Middle frontal gyrus (tissue), 1 donor: Measurements from ENCODE around the gene MRFAP1L1.
A peak's percentile ranks its signal among the peaks of the same experiment; 100 is the strongest.

ENCODE experiments used
- DNase-seq: peaks from one replicate; pipeline ENCODE4 v3.0.0-alpha.2; 2015; ENCODE audit warnings: low spot score; ENCODE audit errors: extremely low spot score

The MRFAP1L1 gene

GRCh38 chr4:6716958-6717655, 7.4 kb upstream of the MRFAP1L1 start:
- DNase-seq = no peak

GRCh38 chr4:6716018-6716911, 6.6 kb upstream of the MRFAP1L1 start, which contains the start of gene BLOC1S4:
Gene BLOC1S4 (plus strand): TSS chr4:6716174. CDS start chr4:6716210, 36 bp downstream.
- peak; percentile 88 for DNase-seq

- no peak for DNase-seq
These were observed 6.0 kb upstream of the MRFAP1L1 start for GRCh38 chr4:6715704-6716017.

- DNase-seq = no peak
These were observed 5.3 kb upstream of the MRFAP1L1 start for GRCh38 chr4:6714954-6715353.

- no peak for DNase-seq
These were observed 1.3 kb upstream of the MRFAP1L1 start for GRCh38 chr4:6710996-6711395.

GRCh38 chr4:6710282-6710681, 617 bp upstream of the MRFAP1L1 start:
- no peak for DNase-seq

GRCh38 chr4:6706173-6706572, 3.5 kb downstream of the MRFAP1L1 start:
- DNase-seq = no peak

- no peak for DNase-seq
These were observed 4.0 kb downstream of the MRFAP1L1 start for GRCh38 chr4:6705646-6706045.

- DNase-seq = no peak
These were observed 5.9 kb downstream of the MRFAP1L1 start for GRCh38 chr4:6703786-6704185.

GRCh38 chr4:6702761-6703160, 6.9 kb downstream of the MRFAP1L1 start:
- no peak for DNase-seq

GRCh38 chr4:6701371-6701770, 8.3 kb downstream of the MRFAP1L1 start:
- no peak for DNase-seq

- DNase-seq = no peak
These were observed 9.8 kb downstream of the MRFAP1L1 start for GRCh38 chr4:6699903-6700302.

GRCh38 chr4:6699388-6699787, 10.3 kb downstream of the MRFAP1L1 start:
- DNase-seq = no peak

GRCh38 chr4:6697131-6697530, 12.5 kb downstream of the MRFAP1L1 start:
- DNase-seq = no peak

- no peak for DNase-seq
These were observed 13.1 kb downstream of the MRFAP1L1 start for GRCh38 chr4:6696611-6697010.

GRCh38 chr4:6695660-6696610, 13.7 kb downstream of the MRFAP1L1 start:
- DNase-seq = no peak

- no peak for DNase-seq
These were observed 15.3 kb downstream of the MRFAP1L1 start for GRCh38 chr4:6694177-6694901.

- no peak for DNase-seq
These were observed 16.2 kb downstream of the MRFAP1L1 start, which contains the start of gene S100P for GRCh38 chr4:6693231-6694176. Gene S100P (plus strand): TSS chr4:6693878. CDS start chr4:6693933, 55 bp downstream.

- DNase-seq = no peak
These were observed 16.9 kb downstream of the MRFAP1L1 start for GRCh38 chr4:6692806-6693205.

GRCh38 chr4:6692379-6692778, 17.3 kb downstream of the MRFAP1L1 start:
- no peak for DNase-seq
